ENCODE data around the gene HOXD10. TPM values are rescaled to one million over a fixed set of nuclear protein-coding genes. Genes with fewer than 3 reads are reported as not detected.

Gene HOXD10
- total and polyA plus RNA-seq, 9 of the 15 experiments (the other 6 are each of a cell fraction or from before 2014, with no cell fraction given): not detected

DNA sequence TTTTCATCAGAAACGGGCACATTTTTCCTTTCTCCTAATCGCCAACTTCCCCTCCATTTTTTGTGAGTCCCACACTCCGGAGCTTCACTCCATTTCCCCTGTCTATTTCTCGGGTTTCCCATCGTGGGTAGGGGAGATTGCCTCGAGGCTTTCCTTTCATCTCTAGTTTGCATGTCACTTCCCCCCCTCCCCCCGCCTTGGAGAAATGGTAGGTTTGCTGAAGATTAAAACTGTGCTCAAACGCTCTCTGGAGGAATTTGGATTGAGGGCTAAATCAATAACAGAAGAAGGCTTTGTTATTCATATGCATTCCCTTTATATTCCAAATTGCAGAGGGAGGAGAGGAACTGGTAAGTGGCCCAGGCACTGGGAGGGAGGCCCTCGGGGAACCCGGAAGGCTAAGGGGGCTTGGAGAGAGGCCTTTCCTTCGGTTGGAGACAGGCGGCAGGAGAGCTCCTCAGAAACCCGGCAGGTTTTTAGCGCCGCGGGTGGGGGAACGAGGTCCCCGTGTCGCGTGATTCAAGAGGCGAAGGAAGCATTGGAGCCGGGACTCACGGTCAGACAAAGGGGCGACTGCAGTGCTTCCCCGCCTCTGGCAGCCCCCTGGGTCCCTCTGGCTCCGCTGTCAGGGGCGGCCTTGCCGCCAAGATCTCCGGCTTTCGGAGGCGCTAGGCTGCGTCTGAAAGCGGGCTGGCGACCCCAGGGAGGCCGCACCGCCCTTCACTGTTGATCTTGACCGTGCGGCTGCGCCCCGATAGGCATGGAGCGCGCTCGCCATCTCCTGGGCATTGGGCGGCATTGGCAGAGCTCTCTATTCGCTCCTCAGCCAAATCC, 19.4 kb upstream of the HOXD10 start (continued):
- TF ChIP-seq JUNB (CRISPR knock-in tag; conservative IDR thresholded peaks at IDR 0.05): 0 out of 2 replicates have a peak, but pooled peaks have one; percentile 23
- no peak for TF ChIP-seq NFE2L1 (tag; IDR thresholded peaks at IDR 0.05; ENCODE audit: borderline replicate concordance, low read depth)
- TF ChIP-seq E2F3 (CRISPR knock-in tag; IDR thresholded peaks at IDR 0.05): 0 out of 2 replicates have a peak, but pooled peaks have one; percentile 21
- TF ChIP-seq CREBBP (IDR thresholded peaks at IDR 0.05; ENCODE audit: low read depth, low read length): no peak
- no peak for TF ChIP-seq NFIC (IDR thresholded peaks at IDR 0.05)
- TF ChIP-seq PHF21A (IDR thresholded peaks at IDR 0.05; ENCODE audit: borderline replicate concordance, low read depth): no peak
- TF ChIP-seq RCOR1 (IDR thresholded peaks at IDR 0.05; ENCODE audit: borderline replicate concordance in 1 of 2, low read depth in 2 of 2, low read length in 2 of 2): no peak
- peak; percentile 22; the same call in 1 of the 2 replicates for TF ChIP-seq CTBP1 (IDR thresholded peaks at IDR 0.05; ENCODE audit: borderline replicate concordance)
- no peak for TF ChIP-seq RFX1 (IDR thresholded peaks at IDR 0.05)
- TF ChIP-seq MYC (IDR thresholded peaks at IDR 0.05; ENCODE audit: low read depth, low read length): peak; percentile 42; the same call in 1 of the 2 replicates
- no peak for TF ChIP-seq MYC (CRISPR knock-in tag; IDR thresholded peaks at IDR 0.05; ENCODE audit: borderline replicate concordance, low read depth)
- TF ChIP-seq, protein P1, sequence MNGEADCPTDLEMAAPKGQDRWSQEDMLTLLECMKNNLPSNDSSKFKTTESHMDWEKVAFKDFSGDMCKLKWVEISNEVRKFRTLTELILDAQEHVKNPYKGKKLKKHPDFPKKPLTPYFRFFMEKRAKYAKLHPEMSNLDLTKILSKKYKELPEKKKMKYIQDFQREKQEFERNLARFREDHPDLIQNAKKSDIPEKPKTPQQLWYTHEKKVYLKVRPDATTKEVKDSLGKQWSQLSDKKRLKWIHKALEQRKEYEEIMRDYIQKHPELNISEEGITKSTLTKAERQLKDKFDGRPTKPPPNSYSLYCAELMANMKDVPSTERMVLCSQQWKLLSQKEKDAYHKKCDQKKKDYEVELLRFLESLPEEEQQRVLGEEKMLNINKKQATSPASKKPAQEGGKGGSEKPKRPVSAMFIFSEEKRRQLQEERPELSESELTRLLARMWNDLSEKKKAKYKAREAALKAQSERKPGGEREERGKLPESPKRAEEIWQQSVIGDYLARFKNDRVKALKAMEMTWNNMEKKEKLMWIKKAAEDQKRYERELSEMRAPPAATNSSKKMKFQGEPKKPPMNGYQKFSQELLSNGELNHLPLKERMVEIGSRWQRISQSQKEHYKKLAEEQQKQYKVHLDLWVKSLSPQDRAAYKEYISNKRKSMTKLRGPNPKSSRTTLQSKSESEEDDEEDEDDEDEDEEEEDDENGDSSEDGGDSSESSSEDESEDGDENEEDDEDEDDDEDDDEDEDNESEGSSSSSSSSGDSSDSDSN (IDR thresholded peaks at IDR 0.05; ENCODE audit: borderline replicate concordance in 1 of 2, low read depth in 2 of 2, low read length in 2 of 2): peak; percentile 30 to 55; a peak in 1 of 4 replicates
- no peak for TF ChIP-seq CCAR2 (IDR thresholded peaks at IDR 0.05; ENCODE audit: low read depth, low read length)
- TF ChIP-seq ZNF253 (CRISPR knock-in tag; conservative IDR thresholded peaks at IDR 0.05): no peak
- no peak for TF ChIP-seq ZNF436 (CRISPR knock-in tag; IDR thresholded peaks at IDR 0.05)
